Stimulated activated CD8-positive, alpha-beta memory T cell treated with anti-CD3 and anti-CD28 coated beads, Interleukin-15, amount 100 ng/mL, for 4 hours (primary cell): ENCODE data around the gene ARIH2.
"Not testable (repeated sequence)": the region's sequence is repeated elsewhere in the genome, so short reads cannot be mapped to it uniquely, and the experiment has no call there.

Experiments
- DNase-seq, 2 donors: peaks; one replicate each; pipeline ENCODE4 v3.0.0-alpha.2; 2020; ENCODE audit warnings: low read depth in 2 of 2

ARIH2 gene

DNA sequence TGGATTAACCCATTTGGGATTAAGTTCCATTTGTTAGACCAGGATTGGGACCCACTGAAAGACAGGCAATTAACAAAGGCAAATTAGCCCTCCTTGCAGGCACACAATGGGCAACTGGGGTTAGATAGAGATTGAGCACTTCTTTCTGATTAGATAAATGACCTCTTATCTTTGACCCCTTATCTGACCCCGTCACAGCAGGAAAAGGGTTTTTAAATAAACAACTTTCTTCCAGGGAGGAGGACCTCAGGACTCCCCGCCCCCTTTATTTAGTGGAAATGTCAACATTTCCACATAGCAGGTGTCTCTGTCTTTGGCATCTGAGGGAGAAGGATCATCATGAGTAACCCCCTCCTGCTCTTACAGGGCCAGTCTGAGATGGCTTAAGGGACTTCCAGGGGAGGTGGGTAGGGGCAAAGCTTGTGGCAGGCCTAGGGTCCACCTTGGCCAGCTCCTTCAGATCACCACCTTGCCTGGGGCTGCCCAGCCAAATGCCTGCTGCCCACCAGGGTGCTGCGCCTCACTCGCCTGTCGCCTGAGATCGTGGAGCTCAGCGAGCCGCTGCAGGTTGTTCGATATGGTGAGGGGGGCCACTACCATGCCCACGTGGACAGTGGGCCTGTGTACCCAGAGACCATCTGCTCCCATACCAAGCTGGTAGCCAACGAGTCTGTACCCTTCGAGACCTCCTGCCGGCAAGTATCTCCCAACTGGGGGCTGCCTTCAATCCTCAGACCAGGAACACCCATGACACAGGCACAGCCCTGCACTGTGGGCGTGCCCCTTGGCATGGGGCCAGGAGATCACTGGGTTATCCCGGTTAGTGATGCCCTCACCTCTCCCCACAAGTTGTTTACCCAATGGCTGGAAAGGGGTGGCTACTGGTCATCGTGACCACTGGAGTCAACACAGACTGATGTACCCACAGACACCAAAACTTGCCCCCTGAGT, 86.0 kb downstream of the ARIH2 start:
- no peak for DNase-seq

- no peak for DNase-seq
Observed at GRCh38 chr3:49005303-49005680, 86.7 kb downstream of the ARIH2 start.

- DNase-seq, result no peak
Observed at GRCh38 chr3:49005998-49006397, 87.4 kb downstream of the ARIH2 start.

DNA sequence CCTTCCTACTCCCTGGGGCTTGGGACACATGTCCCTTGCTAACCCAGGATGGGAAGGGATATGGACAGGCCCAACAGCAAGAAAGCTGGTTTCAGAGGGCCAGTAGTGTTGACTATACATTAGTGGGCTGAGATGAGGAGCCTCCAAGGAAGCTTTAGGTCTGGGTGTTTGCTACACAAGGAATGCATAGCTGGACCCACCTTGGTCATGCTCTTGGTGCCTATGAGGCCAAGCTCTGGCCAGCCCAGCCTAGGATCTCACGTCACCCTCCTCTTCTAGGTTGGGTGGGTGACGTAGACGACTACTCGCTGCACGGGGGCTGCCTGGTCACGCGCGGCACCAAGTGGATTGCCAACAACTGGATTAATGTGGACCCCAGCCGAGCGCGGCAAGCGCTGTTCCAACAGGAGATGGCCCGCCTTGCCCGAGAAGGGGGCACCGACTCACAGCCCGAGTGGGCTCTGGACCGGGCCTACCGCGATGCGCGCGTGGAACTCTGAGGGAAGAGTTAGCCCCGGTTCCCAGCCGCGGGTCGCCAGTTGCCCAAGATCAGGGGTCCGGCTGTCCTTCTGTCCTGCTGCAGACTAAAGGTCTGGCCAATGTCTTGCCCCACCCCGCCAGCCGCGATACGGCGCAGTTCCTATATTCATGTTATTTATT, 87.9 kb downstream of the ARIH2 start:
- DNase-seq, result no peak

DNA sequence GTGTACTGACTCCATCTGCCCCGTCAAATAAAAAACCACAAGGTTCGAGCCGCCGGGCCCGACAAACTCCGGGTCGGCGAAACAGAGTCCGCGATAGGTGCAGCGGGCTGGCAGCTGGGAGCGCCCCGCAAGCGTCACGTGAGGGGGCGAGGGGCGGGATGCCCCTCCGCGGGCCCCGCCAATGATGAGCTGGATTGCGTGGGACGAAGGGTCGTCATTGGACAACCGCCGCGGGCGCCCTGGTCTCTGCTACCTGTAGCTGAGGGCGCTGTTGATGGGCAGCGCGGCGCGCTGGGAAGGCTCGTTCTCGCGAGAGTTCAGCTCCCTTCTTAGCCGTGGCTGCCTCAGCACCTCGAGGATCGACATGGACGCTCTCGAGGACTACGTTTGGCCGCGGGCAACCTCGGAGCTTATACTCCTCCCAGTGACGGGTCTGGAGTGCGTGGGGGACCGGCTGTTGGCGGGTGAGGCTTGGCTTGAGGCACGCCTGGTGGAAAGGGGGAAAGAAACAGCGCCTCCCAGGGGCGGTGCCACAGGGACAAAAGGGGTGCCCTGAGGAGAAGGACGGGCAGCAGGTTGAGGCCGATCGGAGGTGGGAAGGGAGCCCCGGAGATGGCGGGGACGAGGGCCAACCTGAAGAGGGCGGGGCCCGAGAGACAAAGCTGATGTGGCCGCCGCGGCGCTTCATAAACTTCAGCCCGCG, 88.6 kb downstream of the ARIH2 start, which contains the start of gene WDR6:
TSS of gene WDR6 (plus strand) at position 324 of the 703 bp plus-strand sequence. CDS start at position 365, 41 bp downstream.
- peak; percentile 92 to 95 for DNase-seq

GRCh38 chr3:49007771-49008528, 89.3 kb downstream of the ARIH2 start:
- peak; percentile 78 to 84 for DNase-seq

DNA sequence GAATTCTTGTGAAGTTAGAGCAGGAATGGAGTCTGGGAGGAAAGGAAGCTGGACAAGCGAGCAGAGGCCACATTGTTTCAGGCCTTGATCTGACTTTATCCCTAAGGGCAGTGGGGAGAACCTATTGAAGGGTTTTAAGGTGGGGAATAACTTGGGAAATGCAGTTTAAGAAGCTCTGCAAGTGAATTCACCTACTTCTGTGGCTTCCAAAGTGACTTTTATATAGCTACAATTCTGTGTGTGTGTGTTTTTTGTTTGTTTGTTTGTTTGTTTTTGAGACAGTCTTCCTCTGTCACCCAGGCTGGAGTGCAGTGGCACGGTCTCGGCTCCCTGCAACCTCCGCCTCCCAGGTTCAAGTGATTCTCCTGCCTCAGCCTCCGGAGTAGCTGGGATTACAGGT, 90.0 kb downstream of the ARIH2 start:
- DNase-seq, result not testable (repeated sequence)

DNA sequence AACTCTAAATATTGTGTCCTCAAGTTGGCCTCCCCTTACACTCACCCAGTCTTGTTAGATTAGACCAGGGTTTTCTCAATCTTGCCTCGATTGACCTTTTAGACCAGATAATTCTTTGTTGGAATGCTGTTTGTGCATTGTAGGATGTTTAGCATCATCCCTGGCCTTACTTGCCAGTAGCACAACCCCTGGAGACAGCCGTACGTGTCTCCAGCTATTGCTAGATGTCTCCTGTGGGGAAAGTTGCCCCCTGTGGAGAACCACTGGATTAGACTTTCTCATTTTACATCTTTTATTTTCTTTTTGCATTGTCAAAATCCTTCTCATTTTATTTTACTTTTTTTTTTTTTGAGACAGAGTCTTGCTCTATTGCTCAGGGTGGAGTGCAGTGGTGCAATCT, 90.8 kb downstream of the ARIH2 start:
- no peak for DNase-seq

DNA sequence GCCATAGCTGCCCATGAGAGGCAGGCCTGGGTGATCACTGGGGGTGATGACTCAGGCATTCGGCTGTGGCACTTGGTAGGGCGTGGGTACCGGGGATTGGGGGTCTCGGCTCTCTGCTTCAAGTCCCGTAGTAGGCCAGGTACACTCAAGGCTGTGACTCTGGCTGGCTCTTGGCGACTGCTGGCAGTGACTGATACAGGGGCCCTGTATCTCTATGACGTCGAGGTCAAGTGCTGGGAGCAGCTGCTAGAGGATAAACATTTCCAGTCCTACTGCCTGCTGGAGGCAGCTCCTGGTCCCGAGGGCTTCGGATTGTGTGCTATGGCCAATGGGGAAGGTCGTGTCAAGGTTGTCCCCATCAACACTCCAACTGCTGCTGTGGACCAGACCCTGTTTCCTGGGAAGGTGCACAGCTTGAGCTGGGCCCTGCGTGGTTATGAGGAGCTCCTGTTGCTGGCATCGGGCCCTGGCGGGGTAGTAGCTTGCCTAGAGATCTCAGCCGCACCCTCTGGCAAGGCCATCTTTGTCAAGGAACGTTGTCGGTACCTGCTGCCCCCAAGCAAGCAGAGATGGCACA, 93.9 kb downstream of the ARIH2 start:
- DNase-seq, result no peak

GRCh38 chr3:49013113-49013737, 94.6 kb downstream of the ARIH2 start:
- DNase-seq, result no peak

GRCh38 chr3:49013738-49014660, 95.4 kb downstream of the ARIH2 start:
- DNase-seq, result no peak

DNA sequence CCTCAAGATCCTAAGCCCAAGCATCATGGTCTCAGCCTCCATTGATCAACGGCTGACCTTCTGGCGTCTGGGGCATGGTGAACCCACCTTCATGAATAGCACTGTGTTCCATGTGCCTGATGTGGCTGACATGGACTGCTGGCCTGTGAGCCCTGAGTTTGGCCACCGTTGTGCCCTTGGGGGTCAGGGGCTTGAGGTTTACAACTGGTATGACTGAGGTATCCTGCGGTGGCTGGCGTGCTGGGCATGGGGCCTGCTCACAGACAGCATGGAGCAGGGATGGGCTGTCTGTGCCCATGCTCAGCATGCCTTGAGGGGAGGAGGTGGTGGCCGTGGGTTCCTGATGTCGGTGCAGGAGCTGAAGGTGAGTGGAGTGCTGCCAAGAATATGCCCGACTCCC, 96.4 kb downstream of the ARIH2 start:
- DNase-seq, result no peak

DNA sequence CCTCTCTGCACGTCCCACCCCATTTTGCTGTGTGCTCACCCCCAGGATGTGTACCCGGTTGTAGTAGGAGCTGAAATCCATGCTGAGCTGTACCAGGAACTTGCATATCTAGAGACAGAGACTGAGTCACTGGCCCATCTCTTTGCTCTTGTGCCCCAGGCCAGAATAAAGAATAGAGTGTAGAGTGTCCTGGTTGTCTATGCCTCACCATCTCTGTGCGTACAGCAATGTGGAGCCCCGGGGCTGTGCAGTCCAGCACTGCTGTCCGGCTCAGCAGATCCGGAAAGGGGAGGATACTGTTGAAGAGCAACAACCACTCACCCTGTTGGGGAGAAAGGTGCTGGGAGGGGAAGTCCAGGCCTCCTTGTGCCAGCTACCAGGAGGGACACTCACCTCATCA, 97.1 kb downstream of the ARIH2 start:
- DNase-seq, result no peak

- DNase-seq, result no peak
Observed at GRCh38 chr3:49016414-49017228, 98.0 kb downstream of the ARIH2 start.

GRCh38 chr3:49017229-49017970, 98.8 kb downstream of the ARIH2 start:
- DNase-seq, result no peak

GRCh38 chr3:49017971-49018706, 99.5 kb downstream of the ARIH2 start, which contains the start of gene DALRD3:
DALRD3 (minus strand) TSS chr3:49018580; CDS start chr3:49018564, 16 bp downstream.
- no peak for DNase-seq

DNA sequence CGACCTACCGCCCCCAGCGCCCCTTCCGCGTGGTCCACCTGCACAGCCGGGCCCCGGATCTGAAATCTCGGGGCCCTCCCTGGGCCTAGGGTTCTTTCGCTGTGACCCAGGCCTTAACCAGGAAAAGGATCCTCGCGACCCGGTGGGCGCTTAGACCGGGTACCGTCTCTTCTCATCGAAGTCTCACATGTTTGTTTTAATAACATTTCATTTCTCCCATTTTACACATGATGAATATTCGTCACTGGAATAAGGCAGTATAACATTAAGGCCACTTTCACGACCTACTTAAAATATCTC, 100.0 kb downstream of the ARIH2 start:
- DNase-seq, result no peak
